CD1c-positive myeloid dendritic cell (primary cell): ENCODE results near the gene ZNF598.

Experiments
- DNase-seq: peaks from one replicate; pipeline ENCODE4 v3.0.0-alpha.2; 2016; ENCODE audit errors: extremely low spot score

The ZNF598 gene

GRCh38 chr16:2009791-2010510 lies at the start of gene ZNF598:
ZNF598 (minus strand) TSS chr16:2009821.
- DNase-seq = peak; percentile 94

DNA sequence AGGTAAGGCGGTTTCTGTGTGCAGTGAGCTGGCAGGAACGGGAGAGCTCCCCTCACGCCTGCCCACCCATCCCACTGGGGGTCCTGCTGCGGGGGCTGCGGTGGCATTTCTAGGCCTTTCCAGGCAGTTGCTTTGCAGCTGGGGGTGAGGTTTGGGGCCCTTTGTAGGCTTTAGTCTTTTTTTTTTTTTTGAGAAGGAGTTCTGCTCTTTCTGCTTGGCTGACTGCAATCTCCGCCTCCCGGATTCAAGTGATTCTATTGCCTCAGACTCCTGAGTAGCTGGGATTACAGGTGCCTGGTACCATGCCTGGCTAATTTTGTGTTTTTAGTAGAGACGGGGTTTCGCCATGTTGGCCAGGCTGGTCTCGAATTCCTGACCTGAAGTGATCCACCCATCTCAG lies 49.3 kb upstream of the ZNF598 start:
- DNase-seq = no peak

GRCh38 chr16:2058420-2058819 lies 48.8 kb upstream of the ZNF598 start:
- no peak for DNase-seq

DNA sequence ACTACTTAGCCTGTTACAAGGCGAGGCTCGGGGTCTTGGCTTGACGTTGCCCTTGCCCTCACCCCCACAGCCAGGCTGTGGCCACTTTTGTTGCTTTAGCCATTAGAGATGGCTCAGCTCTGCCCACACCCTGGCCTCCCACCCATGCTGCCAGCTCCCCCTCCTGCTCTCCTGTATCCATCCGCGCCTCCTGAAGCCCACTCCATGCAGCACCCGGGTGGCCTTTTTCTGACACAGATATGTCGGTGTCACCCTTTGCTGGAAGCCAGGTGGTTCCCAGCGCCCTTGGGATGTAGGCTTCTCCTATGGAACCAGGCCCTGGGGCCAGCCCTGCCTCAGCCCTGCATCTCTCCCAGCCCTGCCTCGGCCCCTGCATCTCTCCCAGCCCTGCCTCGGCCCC lies 47.8 kb upstream of the ZNF598 start:
- DNase-seq = no peak

DNA sequence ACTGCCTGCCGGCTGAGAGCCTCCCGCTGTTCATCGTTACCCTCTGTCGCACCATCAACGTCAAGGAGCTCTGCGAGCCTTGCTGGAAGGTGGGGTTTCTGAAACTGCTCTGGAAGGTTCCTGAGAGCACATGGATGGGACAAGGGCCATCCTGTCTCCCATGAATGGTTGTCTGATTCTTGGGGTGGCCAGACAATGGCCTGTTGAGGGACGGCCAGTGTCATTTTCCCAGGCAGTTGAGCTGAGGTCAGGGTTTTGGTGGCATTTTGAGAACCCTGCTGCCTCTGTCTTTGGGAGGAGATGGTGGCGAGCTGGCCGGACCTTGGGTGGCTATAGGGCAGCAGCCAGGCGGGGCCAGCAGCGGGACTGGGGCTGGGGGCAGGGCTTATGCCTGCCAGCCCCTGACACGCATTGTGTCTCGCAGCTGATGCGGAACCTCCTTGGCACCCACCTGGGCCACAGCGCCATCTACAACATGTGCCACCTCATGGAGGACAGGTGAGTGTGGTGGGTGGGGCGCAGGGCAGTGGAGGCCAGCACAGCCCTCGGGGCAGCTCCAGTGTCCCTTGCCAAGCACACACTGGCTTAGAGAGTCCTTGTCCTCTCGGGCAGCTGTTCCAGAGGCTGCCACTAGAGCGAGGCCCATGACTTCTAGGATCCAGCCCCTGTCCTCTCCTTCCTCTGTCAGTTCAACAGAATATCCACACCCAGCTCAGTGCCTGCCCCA lies 47.2 kb upstream of the ZNF598 start:
- no peak for DNase-seq

DNA sequence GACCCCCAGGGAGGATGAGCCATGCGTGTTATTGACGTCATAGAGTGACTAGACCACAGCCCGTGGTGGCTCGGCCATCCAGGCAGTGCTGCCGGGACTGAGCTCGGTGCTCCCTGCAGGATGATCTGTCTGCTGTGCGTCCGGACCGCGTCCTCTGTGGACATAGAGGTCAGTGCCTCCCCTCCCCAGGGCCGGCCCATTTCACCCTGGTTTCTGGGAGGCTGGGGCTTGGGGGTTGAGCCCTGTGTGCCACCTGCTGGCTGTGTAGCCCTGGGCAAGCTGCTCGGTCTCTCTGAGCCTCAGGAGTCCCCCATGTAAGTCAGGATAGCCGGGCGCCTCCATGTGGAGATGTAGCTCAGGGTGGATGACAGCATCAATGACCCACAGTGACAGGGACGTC lies 46.5 kb upstream of the ZNF598 start:
- DNase-seq = no peak

- no peak for DNase-seq
These were observed 45.1 kb upstream of the ZNF598 start for GRCh38 chr16:2054543-2055245.

DNA sequence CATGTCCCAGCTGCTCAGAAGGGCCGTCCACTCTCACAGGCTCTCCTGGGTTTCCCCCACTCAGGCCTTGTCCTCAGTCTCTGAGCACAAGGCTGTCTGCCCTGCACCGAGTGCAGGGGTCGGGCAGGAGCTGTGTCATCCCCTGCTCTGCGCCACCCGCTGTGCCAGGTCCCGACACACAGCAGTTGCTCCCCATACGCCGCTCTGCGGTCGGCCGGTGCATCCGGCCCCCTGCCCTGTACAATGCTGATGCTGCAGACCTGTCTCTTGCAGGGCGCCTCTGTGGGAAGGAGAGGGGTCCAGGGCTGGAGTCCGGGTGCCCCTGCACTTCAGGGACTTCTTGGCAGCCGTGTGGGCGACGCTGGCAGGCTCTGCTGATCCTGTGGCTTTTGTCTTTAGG lies 44.3 kb upstream of the ZNF598 start:
- DNase-seq = no peak

DNA sequence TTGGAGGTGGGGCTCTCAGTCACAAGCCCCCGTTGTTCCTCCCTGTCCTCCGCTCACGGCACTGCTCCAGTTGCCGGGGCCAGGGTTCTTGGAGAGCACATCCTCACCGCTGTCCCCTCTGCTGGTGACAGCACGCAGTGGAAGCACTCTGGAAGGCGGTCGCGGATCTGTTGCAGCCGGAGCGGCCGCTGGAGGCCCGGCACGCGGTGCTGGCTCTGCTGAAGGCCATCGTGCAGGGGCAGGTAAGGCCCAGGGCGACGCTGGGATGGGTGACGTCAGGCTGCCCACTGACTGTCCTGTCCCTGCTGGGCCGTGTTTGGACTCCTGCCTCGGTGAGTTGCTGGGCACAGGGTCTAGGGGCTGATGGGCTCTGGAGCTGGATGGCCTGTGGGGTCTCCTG lies 43.6 kb upstream of the ZNF598 start:
- DNase-seq = no peak

DNA sequence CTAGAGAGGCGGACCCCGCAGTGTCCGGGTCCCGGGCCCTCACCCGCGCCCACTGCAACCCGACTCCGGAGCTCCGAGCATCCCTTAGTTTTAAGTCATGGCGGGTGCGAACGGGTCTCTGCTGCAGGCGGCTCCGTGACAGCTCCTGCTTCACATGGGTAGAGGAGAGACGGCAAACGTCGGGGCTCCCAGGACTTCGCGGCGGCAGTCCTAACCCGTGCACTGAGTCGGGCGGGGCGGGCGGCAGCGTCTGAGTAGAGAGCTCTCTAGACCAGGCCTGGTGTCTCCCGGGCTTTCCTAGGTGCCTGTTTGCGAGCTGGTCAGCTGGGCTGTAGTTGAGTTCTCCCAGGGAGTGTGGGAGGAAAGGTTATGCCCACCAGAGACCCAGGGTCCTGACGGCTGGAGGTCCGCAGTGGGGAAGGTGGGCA lies 38.5 kb upstream of the ZNF598 start:
- no peak for DNase-seq

- peak; percentile 97 for DNase-seq
These were observed 37.9 kb upstream of the ZNF598 start, which contains the start of the genes NTHL1 and TSC2 for GRCh38 chr16:2047330-2048115. NTHL1 (minus strand) TSS chr16:2047834; CDS start chr16:2047823, 11 bp downstream. TSC2 (plus strand) TSS chr16:2047985; CDS start chr16:2048616, 631 bp downstream.

GRCh38 chr16:2046893-2047329 lies 37.3 kb upstream of the ZNF598 start:
- DNase-seq = no peak

- DNase-seq = no peak
These were observed 36.6 kb upstream of the ZNF598 start for GRCh38 chr16:2045965-2046892.

DNA sequence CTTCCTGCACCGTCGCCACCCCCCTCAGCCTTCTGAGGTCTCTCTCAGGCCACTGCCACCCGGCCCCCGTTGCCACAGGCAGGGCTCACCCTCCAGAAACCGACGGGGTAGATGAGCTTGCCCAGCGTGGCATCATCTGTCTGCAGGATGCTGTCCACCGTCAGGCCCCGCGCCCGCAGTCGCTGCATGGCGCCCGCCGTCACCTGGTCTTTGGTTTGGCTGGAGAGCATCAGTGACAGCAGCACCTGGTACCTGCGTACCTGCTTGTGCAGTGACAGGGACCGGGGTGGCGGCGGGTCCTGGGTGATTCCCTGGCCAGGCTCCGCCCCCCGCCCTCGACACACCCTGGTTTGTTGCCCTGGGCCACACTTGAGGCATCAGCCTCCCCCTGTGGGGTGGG lies 34.9 kb upstream of the ZNF598 start:
- DNase-seq = no peak

- DNase-seq = peak; percentile 88
These were observed 34.2 kb upstream of the ZNF598 start for GRCh38 chr16:2043667-2044451.

GRCh38 chr16:2042986-2043666 lies 33.5 kb upstream of the ZNF598 start:
- DNase-seq = no peak

DNA sequence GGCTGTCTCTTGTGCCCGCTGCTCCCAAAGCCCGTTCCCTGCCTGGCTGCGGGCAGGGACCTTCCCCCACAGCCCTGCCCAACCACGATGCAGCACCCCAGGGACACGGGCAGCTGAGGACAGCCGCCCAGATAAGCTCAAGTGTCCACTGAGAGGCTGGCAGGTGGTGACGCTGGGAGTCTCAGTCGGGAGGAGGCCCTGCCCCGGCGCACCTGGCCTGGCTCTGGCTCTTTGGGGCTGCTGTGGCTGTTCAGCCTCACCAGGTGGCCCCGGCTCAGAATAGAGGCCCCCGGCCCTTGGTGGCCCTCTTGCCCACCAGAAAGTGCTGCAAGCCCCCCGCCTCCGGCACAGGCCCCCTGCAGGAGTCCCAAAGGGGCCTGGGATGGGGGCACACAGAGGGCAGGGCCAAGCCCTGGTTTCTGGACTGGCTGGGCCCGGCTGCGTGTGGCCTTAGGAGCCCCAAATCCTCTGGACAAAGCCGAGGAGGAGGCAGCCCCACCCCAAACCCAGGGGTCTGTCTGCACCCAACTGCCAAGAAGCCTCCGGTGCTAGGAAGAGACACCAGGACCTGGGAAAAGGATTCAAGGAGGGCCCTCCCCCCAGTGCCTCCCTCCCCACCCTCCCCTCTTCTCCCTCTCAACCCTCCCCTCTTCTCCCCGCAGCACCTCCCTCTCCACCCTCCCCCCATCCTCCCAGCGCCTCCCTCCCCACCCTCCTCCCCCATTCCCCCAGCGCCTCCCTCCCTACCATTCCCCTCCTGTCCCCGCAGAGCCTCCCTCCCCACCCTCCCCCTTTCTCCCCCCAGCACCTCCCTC lies 32.8 kb upstream of the ZNF598 start:
- DNase-seq = no peak

DNA sequence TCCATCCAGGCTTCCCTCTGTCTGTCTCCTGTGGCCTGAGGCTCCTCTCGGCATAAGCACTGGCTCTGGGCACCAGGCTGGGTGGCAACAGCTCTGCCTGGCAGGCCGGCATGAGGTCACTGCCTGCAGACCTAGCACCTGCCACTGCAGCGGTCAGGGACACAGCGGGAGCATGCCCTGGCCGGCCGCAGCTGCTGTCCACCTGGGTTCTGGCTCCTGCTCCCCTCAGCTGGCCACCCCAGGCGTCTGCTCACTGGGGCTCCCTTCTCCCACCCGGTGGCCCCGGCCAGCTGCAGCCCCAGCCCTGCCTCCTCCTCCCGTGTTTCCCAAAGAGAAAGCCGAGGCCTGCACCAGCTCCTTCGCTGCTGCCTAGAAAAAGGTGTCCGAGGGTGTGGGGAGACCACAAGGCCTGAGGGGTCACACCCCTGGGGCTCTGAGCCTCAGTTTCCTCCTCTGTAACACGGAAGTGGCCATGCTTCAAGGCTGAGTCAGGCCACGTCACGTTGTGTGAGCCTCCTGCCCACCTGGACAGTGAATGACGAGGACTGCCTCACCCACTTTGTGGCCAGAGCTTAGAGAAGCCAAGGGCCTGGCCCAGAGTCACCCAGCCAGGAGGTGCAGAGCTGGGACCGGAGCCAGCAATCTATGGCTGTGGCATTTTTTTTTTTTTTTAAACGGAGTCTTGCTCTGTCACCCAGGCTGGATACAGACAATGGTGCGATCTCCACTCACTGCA lies 31.3 kb upstream of the ZNF598 start:
- DNase-seq = no peak
